Kidney (tissue), 14 donors: ENCODE results near the gene AGPAT4. TPM values are rescaled to one million over a fixed set of nuclear protein-coding genes. Genes with fewer than 3 reads are reported as not detected.

Experiments
- DNase-seq, 5 donors: peaks; one replicate each; pipeline ENCODE4 v3.0.0-alpha.2; 2013 to 2020
- FAIRE-seq: peaks from 2 replicates; lab custom pipeline; 2012; peaks lifted over from hg19 to GRCh38; lab: Jason Lieb, UNC
- H3K27ac ChIP-seq, 2 donors: one replicate each; pipeline ENCODE4 v1.7.0; 2013; ENCODE audit warnings: low read depth in 2 of 2, low read length in 2 of 2, inconsistent platforms in 1 of 2
- H3K27me3 ChIP-seq: one replicate; pipeline ENCODE4 v1.7.1; 2013; ENCODE audit warnings: low read length, inconsistent platforms; ENCODE audit not compliant: control insufficient read depth, insufficient read depth
- H3K36me3 ChIP-seq, 3 donors: one replicate each; pipeline versions ENCODE4 v1.7.0 to v1.7.1; 2013; ENCODE audit warnings: low read length in 3 of 3, control low read depth in 1 of 3, inconsistent platforms in 1 of 3; ENCODE audit not compliant: insufficient read depth in 3 of 3, control insufficient read depth in 2 of 3
- H3K4me1 ChIP-seq, 3 donors: one replicate each; pipeline versions ENCODE4 v1.7.0 to v1.7.1; 2013; ENCODE audit warnings: low read length in 3 of 3, inconsistent platforms in 1 of 3, low read depth in 1 of 3; ENCODE audit not compliant: control insufficient read depth in 2 of 3, insufficient read depth in 2 of 3
- H3K4me3 ChIP-seq, 3 donors: one replicate each; pipeline versions ENCODE4 v1.7.0 to v1.8.1; 2013; ENCODE audit warnings: low read length in 3 of 3, control low read depth in 1 of 3, inconsistent platforms in 1 of 3
- H3K9ac ChIP-seq, 3 donors: one replicate each; pipeline versions ENCODE4 v1.7.0 to v1.7.1; 2013; ENCODE audit warnings: low read length in 3 of 3, control low read depth in 1 of 3, inconsistent platforms in 1 of 3
- H3K9me3 ChIP-seq, 3 donors: one replicate each; pipeline versions ENCODE4 v1.7.0 to v1.7.1; 2013; ENCODE audit warnings: low read length in 3 of 3, control low read depth in 1 of 3, inconsistent platforms in 1 of 3; ENCODE audit not compliant: control insufficient read depth in 2 of 3, insufficient read depth in 1 of 3
- CTCF ChIP-seq: IDR thresholded peaks from 3 replicates; pipeline ENCODE4 v1.5.1; 2012; ENCODE audit warnings: mild to moderate bottlenecking, moderate library complexity, borderline replicate concordance; ENCODE audit not compliant: insufficient read depth; ENCODE audit errors: extremely low read depth
- intact Hi-C: fragments of 100-400 bp; cut with DNase I; formaldehyde crosslinking; loops from one replicate; pipeline ENCODE4 v1.11.1; 2022
- polyA plus RNA-seq: library from polyadenylated mRNA; stranded (reverse); fragments of 350-450 nt; fragmentation: Illumina TruSeq; extraction: RNeasy Lipid Tissue Mini Kit (QIAGEN cat#74804); gene quantifications from one replicate; pipeline ENCODE4 v1.2.3, GENCODE V29; 2014; ENCODE audit warnings: low read depth, low replicate concordance; ENCODE audit not compliant: insufficient read depth
- total RNA-seq: library from RNA; stranded (reverse); fragmentation: NEBNext Ultra II Directional; extraction: Animal tissue kit (Norgen Biotek cat#: 25700); gene quantifications from one replicate; pipeline ENCODE4 v1.2.1, GENCODE V29; 2021
- donor health status: control.
- donor health status: control.
- donor health status: control.
- donor health status: control.
- donor health status: control.
- donor health status: DM: yes; HTN: yes; CAD: no.
- donor health status: Normal renal cell carcinoma (clear cell type).

The AGPAT4 gene
- total and polyA plus RNA-seq, 2 donors from 2014 or later: 3.3 to 12.3 TPM

- H3K4me3 ChIP-seq: no peak overlapping the region
- H3K4me1 ChIP-seq: no peaks in the 10 kb centered on the region
- DNase-seq: no peak
- no peaks in the 10 kb centered on the region for H3K9me3 ChIP-seq
- no peak overlapping the region for H3K27ac ChIP-seq
- intact Hi-C loops: no loop called here
- no peak overlapping the region for H3K9ac ChIP-seq
- no peak for TF ChIP-seq CTCF
- no peak for FAIRE-seq
- no peaks in the 10 kb centered on the region for H3K27me3 ChIP-seq
- no peaks in the 10 kb centered on the region for H3K36me3 ChIP-seq
Observed at GRCh38 chr6:161256407-161256806, 17.5 kb downstream of the AGPAT4 start.

GRCh38 chr6:161255518-161255917 lies 18.3 kb downstream of the AGPAT4 start:
- H3K27ac ChIP-seq: no peak overlapping the region
- no peaks in the 10 kb centered on the region for H3K4me1 ChIP-seq
- intact Hi-C loops: no loop called here
- H3K9ac ChIP-seq: no peak overlapping the region
- no peak overlapping the region for H3K4me3 ChIP-seq
- no peak for TF ChIP-seq CTCF
- no peaks in the 10 kb centered on the region for H3K27me3 ChIP-seq
- H3K36me3 ChIP-seq: no peaks in the 10 kb centered on the region
- no peak for FAIRE-seq
- no peak for DNase-seq
- no peaks in the 10 kb centered on the region for H3K9me3 ChIP-seq

- H3K27me3 ChIP-seq: no peaks in the 10 kb centered on the region
- TF ChIP-seq CTCF: no peak
- H3K4me1 ChIP-seq: no peaks in the 10 kb centered on the region
- intact Hi-C loops: no loop called here
- H3K9me3 ChIP-seq: no peaks in the 10 kb centered on the region
- H3K36me3 ChIP-seq: no peaks in the 10 kb centered on the region
- no peak overlapping the region for H3K27ac ChIP-seq
- no peak overlapping the region for H3K9ac ChIP-seq
- no peak overlapping the region for H3K4me3 ChIP-seq
- DNase-seq (peak in 1 of 5 donors; percentile 24), FAIRE-seq (no peak)
Observed at GRCh38 chr6:161254464-161255253, 19.2 kb downstream of the AGPAT4 start.

GRCh38 chr6:161254126-161254463 lies 19.8 kb downstream of the AGPAT4 start:
- H3K9ac ChIP-seq: no peak overlapping the region
- H3K9me3 ChIP-seq: no peaks in the 10 kb centered on the region
- H3K4me1 ChIP-seq: no peaks in the 10 kb centered on the region
- TF ChIP-seq CTCF: no peak
- no peak overlapping the region for H3K4me3 ChIP-seq
- H3K27me3 ChIP-seq: no peaks in the 10 kb centered on the region
- DNase-seq (no peak), FAIRE-seq (no peak)
- no peaks in the 10 kb centered on the region for H3K36me3 ChIP-seq
- H3K27ac ChIP-seq: no peak overlapping the region
- intact Hi-C loops: no loop called here
